Osteocyte (in vitro differentiated cells): ENCODE measurements around the gene CHCHD3. TPM values are rescaled to one million over a fixed set of nuclear protein-coding genes. Genes with fewer than 3 reads are reported as not detected.

ENCODE experiments used
- DNase-seq: peaks from one replicate; pipeline ENCODE4 v3.0.0; 2021; ENCODE audit warnings: mixed read lengths; ENCODE audit not compliant: unreplicated experiment; ENCODE audit errors: extremely low spot score
- H3K27ac Mint-ChIP-seq: one replicate; pipeline ENCODE4 v1.8.0; 2021; ENCODE audit warnings: mild to moderate bottlenecking, mixed read lengths; ENCODE audit not compliant: unreplicated experiment
- H3K27me3 Mint-ChIP-seq: one replicate; pipeline ENCODE4 v1.8.0; 2021; ENCODE audit warnings: mixed read lengths; ENCODE audit not compliant: unreplicated experiment
- H3K36me3 Mint-ChIP-seq: one replicate; pipeline ENCODE4 v1.8.0; 2021; ENCODE audit warnings: mixed read lengths; ENCODE audit not compliant: unreplicated experiment
- H3K4me1 Mint-ChIP-seq: one replicate; pipeline ENCODE4 v1.8.0; 2021; ENCODE audit warnings: mixed read lengths; ENCODE audit not compliant: unreplicated experiment
- H3K4me3 Mint-ChIP-seq: one replicate; pipeline ENCODE4 v1.8.0; 2021; ENCODE audit warnings: mild to moderate bottlenecking, moderate library complexity, mixed read lengths; ENCODE audit not compliant: unreplicated experiment
- H3K9me3 Mint-ChIP-seq: one replicate; pipeline ENCODE4 v1.8.0; 2021; ENCODE audit warnings: mixed read lengths; ENCODE audit not compliant: unreplicated experiment
- CTCF ChIP-seq: fragments of 200-600 bp; sonication (generic); IDR thresholded peaks from 2 replicates; pipeline ENCODE4 v1.5.0; 2021; ENCODE audit warnings: antibody characterized with exemption, mild to moderate bottlenecking, moderate library complexity
- total RNA-seq: library from RNA; stranded (reverse); gene quantifications from 2 replicates; pipeline ENCODE4 v1.2.1, GENCODE V29; 2021

The CHCHD3 gene
- total RNA-seq, 1 donor from 2014 or later, result 47.4 TPM

GRCh38 chr7:132791036-132791435 is 290.9 kb downstream of the CHCHD3 start:
- Mint-ChIP-seq H3K27me3 (no peaks in the 10 kb centered on the region), H3K9me3 (peaks cover 4% of the 10 kb centered on the region), H3K36me3 (peaks cover 11% of the 10 kb centered on the region), H3K4me3 (no peak overlapping the region), H3K27ac (no peak overlapping the region), H3K4me1 (no peaks in the 10 kb centered on the region)
- no peak for TF ChIP-seq CTCF
- DNase-seq, result no peak

- Mint-ChIP-seq H3K27me3 (no peaks in the 10 kb centered on the region), H3K27ac (no peak overlapping the region), H3K9me3 (peaks cover 4% of the 10 kb centered on the region), H3K4me3 (no peak overlapping the region), H3K4me1 (no peaks in the 10 kb centered on the region), H3K36me3 (peaks cover 12% of the 10 kb centered on the region)
- no peak for DNase-seq
- no peak for TF ChIP-seq CTCF
Observed at GRCh38 chr7:132790104-132790503, 291.8 kb downstream of the CHCHD3 start.

- H3K4me1 Mint-ChIP-seq, result peaks cover 4% of the 10 kb centered on the region
- DNase-seq, result no peak
- no peak overlapping the region for H3K4me3 Mint-ChIP-seq
- TF ChIP-seq CTCF, result no peak
- H3K27ac Mint-ChIP-seq, result no peak overlapping the region
- H3K36me3 Mint-ChIP-seq, result peaks cover 17% of the 10 kb centered on the region
- no peaks in the 10 kb centered on the region for H3K27me3 Mint-ChIP-seq
- H3K9me3 Mint-ChIP-seq, result peaks cover 4% of the 10 kb centered on the region
Observed at GRCh38 chr7:132789281-132789680, 292.6 kb downstream of the CHCHD3 start.

- peaks cover 11% of the 10 kb centered on the region for H3K4me1 Mint-ChIP-seq
Observed at GRCh38 chr7:132785870-132786269, 296.0 kb downstream of the CHCHD3 start.

GRCh38 chr7:132784406-132784805 is 297.5 kb downstream of the CHCHD3 start:
- Mint-ChIP-seq H3K4me1 (peaks cover 11% of the 10 kb centered on the region), H3K9me3 (peaks cover 4% of the 10 kb centered on the region), H3K27ac (peak overlapping the region; percentile 29), H3K4me3 (no peak overlapping the region), H3K36me3 (peaks cover 17% of the 10 kb centered on the region), H3K27me3 (no peaks in the 10 kb centered on the region)
- TF ChIP-seq CTCF, result no peak
- DNase-seq, result no peak

More at GRCh38 chr7:132785870-132786269, 296.0 kb downstream of the CHCHD3 start:
- peaks cover 17% of the 10 kb centered on the region for H3K36me3 Mint-ChIP-seq
- H3K27ac Mint-ChIP-seq, result no peak overlapping the region
- DNase-seq, result no peak
- TF ChIP-seq CTCF, result no peak
- H3K27me3 Mint-ChIP-seq, result no peaks in the 10 kb centered on the region
- no peak overlapping the region for H3K4me3 Mint-ChIP-seq
- peaks cover 4% of the 10 kb centered on the region for H3K9me3 Mint-ChIP-seq
